Fibroblast of mammary gland (primary cell): ENCODE results near the gene OTOL1.

Experiments
- DNase-seq: peaks from one replicate; pipeline ENCODE4 v3.0.0-alpha.2; 2010; ENCODE audit warnings: low read depth
- H3K4me3 ChIP-seq: 2 replicates; pipeline ENCODE4 v1.5.1; 2011; ENCODE audit warnings: low read depth, mild to moderate bottlenecking, low read length, moderate library complexity; ENCODE audit not compliant: control insufficient read depth
- TF ChIP-seq, protein P1 (sequence below): conservative IDR thresholded peaks from 2 replicates; pipeline ENCODE4 v1.5.1; 2011; ENCODE audit warnings: low read depth, low read length, inconsistent platforms; ENCODE audit not compliant: control insufficient read depth, insufficient read depth

Gene OTOL1

DNA sequence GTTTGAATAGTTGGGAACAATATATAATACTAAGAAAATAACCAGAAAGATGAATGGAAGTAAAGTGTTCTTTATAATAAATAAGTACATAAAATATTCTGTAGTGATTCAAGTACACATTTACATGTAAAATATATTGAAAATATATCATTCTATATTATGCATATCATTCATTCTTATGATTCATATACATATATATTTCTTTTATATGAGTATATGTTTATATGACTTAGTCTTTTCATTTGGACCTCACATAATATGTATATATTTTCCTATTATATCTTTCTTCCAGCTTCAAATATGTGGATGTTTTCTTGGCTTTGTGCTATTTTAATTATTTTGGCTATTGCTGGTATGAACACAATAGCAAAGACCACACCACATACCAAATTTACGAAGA is at the start of gene OTOL1:
OTOL1 (plus strand) TSS at position 301 of the 400 bp plus-strand sequence; CDS start at position 301, 0 bp downstream.
- TF ChIP-seq, protein P1, sequence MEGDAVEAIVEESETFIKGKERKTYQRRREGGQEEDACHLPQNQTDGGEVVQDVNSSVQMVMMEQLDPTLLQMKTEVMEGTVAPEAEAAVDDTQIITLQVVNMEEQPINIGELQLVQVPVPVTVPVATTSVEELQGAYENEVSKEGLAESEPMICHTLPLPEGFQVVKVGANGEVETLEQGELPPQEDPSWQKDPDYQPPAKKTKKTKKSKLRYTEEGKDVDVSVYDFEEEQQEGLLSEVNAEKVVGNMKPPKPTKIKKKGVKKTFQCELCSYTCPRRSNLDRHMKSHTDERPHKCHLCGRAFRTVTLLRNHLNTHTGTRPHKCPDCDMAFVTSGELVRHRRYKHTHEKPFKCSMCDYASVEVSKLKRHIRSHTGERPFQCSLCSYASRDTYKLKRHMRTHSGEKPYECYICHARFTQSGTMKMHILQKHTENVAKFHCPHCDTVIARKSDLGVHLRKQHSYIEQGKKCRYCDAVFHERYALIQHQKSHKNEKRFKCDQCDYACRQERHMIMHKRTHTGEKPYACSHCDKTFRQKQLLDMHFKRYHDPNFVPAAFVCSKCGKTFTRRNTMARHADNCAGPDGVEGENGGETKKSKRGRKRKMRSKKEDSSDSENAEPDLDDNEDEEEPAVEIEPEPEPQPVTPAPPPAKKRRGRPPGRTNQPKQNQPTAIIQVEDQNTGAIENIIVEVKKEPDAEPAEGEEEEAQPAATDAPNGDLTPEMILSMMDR, result no peak
- no peak for DNase-seq

DNA sequence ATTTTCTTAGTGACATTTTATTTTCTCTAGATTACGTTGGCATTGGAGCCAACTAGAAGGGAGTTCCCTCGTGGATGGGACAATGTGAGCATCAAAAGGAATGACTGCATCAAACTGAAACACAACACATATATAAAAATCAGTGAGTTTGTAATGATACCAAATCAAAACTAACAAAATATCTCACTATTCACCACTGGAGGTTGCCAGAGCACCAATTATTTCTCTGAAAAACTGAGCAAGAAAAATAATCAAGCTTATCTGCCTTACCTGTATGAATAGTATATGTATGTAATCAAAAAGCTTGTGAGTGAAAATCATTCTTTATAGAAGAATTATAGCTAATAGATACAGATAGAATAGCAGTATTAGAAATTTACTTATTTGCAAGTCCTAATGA is 46.8 kb upstream of the OTOL1 start:
- H3K4me3 ChIP-seq, result no peak overlapping the region
- DNase-seq, result no peak
- TF ChIP-seq, protein P1, result no peak

More for the DNA sequence above, at the start of gene OTOL1:
- H3K4me3 ChIP-seq, result no peak within 1 kb of the TSS

DNA sequence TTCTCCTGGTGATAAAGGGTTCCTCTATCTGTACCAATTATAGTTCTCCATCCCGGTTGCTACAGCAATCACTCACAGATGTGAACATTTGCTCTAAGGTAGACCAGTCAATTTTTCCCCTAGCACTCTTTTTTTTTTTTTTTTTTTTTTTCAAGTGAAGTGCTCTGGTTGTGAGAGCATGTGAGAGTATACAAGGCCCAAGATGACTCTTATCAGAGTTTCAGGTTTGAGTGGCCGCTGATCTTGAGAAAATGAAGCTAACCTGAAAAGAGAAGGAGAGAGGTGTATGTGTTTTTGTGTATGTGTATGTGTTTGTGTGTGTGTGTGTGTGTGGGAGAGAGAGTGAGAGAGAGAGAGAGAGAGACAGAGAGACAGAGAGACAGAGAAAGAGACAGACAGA is 44.4 kb upstream of the OTOL1 start:
- TF ChIP-seq, protein P1, result no peak
- no peak overlapping the region for H3K4me3 ChIP-seq
- DNase-seq, result no peak

DNA sequence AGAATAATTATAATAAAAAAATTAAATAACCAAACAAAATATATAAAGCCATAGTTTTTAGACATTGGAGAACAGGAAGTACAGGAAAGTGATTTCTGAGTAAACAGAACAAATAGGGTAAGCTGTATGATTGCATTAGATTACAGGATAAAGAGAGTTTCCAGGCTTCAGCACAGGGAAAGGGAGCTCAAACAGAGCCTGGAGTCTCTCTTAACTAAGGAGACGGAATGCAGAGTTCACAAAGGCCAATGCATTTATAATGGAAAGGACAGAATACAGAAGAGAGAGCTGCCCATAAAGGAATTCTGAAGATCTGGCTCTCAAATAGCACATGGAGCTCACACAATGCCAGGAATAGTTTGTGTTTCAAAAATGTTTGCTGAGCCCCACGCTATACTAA is 42.0 kb upstream of the OTOL1 start:
- TF ChIP-seq, protein P1, result no peak
- no peak for DNase-seq

DNA sequence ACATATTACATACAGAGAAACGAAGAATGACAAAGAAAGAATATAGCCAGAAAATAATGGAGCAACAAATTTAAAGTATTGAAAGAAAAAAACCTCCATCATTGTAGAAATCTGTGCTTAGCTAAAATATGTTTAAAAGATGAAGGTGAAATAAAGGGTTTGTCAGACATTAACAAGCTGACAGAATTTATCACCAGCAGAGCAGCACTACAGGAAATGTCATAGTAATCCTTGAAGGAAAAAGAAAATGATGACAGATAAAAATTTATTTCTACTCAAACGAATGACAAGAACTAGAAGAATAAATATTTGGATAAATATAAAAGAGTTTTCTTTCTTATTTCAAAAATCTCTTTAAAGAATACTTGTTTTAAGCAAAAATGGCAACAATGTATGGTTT is 40.6 kb upstream of the OTOL1 start:
- TF ChIP-seq, protein P1, result no peak
- H3K4me3 ChIP-seq, result no peak overlapping the region
- no peak for DNase-seq

More for the DNA sequence above, 42.0 kb upstream of the OTOL1 start:
- H3K4me3 ChIP-seq, result no peak overlapping the region

DNA sequence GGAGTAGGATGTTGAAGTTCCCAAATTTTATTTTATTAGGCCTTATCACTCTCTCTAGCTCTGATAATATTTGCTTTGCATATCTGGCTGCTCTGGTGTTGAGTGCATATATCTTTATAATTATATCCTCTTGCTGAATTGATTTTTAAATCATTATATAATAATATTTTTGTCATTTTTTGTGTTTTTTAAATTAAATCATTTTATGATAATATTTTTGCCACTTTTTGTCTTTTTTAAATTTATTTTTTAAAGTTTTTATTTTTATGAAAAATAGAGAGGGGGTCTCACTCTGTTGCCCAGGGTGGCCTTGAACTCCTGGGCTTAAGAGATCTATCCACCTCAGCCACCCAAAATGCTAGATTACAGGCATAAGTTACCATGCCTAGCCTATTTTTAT is 34.5 kb upstream of the OTOL1 start:
- DNase-seq, result no peak
- TF ChIP-seq, protein P1, result no peak
- H3K4me3 ChIP-seq, result no peak overlapping the region

DNA sequence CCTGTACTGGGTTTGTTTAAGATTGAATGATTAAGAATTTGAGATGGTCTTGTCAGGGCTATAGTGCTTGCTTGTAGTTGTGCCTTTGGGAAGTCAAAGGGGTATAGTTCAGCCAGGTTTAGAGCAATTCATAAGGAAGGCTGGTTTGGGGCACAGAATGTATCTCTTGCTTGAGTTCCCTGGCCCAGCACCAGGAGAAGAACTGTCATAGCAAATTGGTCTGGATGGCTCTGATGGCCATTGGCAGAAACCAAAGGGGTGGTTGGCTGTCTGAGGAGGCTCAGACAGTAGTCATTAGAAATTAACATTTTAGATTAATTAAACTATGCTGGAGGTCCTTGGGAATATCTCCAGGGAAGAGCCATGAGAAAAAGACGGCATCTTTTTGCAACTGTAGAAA is 25.4 kb upstream of the OTOL1 start:
- TF ChIP-seq, protein P1, result no peak
- no peak overlapping the region for H3K4me3 ChIP-seq
- no peak for DNase-seq
